HG02678 (cell line): ENCODE measurements around the gene PLXNA2.

Source experiments
- ATAC-seq: cut with Tn5 transposase; IDR thresholded peaks from one replicate; pipeline ENCODE4 v1.9.1; 2021; ENCODE audit warnings: mild to moderate bottlenecking, moderate library complexity; ENCODE audit not compliant: unreplicated experiment

PLXNA2 gene

DNA sequence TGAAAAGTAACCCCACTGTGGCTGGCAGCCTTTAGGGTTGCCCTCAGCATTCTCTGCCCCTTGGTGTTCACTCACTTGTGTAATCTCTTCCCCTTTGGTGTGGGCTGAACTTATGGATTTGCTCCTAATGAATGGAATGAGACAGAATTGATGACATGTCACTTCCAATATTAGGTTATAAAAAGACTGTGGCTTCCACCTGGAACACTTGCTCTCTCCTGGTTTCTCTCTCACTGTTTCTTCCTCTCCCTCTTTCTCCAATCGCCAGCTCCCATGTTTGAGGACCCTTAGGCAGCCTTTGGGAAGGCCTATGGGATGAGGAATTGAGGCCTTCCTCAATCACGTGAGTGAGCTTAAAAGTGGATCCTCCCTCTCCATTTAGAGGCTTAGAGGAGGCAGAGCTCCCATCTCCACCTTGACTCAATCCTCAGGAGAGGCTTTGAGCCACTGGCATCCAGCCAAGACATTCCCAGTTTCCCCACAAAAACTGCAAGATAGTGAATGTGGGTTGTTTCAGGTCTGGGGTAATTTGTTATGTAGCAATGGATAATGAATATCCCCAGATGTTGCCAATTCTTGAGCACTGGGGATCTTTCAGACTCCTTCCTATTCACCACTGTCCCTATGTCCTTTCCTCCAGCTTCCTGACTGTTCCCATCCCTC is 237.8 kb downstream of the PLXNA2 start:
- ATAC-seq: no peak

DNA sequence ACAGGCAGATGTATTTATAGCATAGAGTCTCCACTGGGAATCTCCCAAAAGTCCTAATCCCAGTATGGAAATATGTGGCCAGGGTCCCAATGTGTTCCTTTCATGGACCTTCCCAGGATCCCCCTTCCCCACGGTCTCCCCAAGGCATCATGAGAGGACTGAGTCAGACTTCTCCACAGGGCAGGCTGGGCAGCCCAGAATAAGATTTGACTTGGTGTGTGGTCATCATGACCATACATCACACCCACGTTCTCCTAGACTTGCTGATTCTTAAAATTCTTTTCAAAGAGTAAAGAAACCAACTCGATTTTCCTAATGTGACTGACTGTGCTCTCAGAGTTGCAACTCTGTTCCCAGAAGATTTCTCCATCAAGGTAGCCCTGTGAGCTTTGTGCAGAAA is 239.3 kb downstream of the PLXNA2 start:
- no peak for ATAC-seq

DNA sequence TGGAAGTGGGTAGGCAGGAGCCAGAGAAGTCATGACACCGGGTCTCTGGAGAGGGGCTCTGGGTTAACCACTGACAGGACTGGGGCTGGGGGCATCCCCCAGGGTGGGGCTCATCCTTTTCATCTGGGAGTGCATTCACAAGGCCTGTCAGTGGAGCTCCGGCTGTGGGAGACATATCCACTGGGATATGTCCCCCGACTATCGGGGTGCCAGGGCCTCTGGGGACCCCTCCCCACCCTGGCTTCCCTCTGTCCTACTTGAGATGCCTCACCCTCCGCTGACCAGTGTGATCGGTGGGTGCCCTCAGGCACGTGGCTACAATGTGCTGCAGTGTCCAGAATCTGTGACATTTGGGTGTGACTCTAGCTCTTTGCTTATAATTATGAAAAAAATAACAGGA is 240.9 kb downstream of the PLXNA2 start:
- ATAC-seq: no peak

GRCh38 chr1:208002672-208003071 is 241.5 kb downstream of the PLXNA2 start:
- no peak for ATAC-seq

- no peak for ATAC-seq
Observed at GRCh38 chr1:208002078-208002477, 242.1 kb downstream of the PLXNA2 start.

DNA sequence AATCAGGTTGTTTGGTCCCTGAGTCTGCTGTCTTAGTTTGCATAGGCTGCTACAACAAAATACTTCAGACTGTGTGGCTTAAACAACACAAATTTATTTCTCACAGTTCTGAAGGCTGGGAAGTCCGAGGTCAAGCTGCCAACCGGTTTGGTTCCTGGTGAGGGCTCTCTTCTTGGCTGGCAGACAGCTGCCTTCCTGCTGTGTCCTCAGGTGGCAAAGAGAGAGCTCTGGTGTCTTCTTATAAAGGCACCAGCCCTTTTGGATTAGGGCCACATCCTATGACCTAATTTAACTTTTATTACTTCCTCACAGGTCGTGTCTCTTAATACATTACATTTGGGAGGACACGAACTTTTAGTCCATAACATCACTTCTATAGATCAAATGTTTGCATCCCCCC is 243.7 kb downstream of the PLXNA2 start:
- no peak for ATAC-seq

GRCh38 chr1:207999972-208000371 is 244.2 kb downstream of the PLXNA2 start:
- no peak for ATAC-seq

- ATAC-seq: no peak
Observed at GRCh38 chr1:207999274-207999915, 244.8 kb downstream of the PLXNA2 start.

DNA sequence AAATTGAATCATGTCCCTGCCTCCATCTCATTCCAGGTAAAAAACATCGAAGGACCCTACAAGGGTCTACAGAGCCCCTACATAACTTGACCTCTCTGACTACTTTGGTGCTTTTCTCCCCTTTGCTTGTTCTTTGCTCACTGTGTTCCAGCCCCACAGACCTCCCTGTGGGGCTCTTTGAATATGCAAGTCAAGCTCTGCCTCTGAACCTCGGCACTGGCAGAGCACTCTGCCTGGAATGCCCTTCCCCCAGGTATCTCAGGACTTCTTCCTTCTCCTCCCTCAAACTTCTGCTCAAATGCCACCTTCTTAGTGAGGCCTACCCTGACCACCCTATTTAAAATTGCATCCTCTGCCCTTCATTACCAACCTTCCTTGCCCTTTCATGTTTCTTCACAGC is 245.5 kb downstream of the PLXNA2 start:
- ATAC-seq: no peak

DNA sequence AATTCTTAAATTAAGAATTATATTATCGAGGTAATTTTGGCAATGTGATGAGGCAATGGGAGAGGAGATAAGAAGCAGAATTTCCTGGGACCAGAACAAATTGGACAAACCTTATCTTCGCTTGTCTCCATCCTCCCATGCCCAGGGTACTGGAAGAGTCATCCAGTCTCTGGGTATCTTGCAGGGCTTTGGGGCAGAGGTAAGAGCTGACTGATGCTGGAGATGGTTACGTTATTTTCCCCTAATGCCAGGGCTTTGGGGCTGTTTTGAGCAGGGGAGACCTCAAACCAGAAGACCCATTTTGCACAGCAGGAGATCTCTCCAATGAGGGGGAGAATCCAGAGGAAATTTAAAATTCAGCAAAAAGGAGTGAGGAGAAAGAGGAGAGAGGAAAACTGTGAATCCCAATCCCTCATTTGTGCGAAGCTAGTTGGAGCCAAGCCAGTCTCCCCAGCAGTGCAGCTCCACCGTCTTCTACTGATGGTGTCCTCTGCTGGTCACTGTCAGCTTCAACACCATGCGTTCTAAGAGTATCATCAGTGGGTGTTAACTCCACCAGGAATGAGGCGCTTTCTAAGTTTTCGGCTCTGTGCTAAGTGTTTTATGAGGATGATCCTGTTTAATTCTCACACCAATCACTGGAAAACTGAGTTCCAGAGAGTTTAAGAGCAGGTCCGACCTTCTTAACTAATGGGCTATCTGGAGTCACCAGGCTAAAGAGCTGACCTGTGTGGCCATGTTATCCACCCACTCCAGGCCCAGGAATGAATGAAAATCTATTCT is 246.5 kb downstream of the PLXNA2 start:
- ATAC-seq: peak; percentile 81

DNA sequence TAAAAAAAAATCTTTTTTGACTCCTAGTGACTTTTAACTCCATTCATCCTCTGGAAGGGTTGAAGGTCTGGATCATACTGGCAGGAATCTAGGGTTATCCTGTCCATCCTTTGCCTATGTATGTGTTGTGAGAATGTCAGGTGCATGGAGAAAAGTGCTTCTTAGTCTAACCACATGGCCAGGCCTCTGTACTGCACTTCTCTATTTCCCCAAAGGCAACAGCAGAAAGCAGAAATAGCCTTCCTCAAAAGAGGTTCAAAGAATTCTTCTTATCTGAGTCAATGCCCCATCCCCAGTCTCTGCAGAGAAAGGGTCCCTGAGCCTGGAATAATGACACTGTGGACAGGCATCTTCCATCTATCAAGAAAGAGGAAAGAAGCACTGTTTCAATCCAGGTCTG is 247.5 kb downstream of the PLXNA2 start:
- ATAC-seq: no peak

DNA sequence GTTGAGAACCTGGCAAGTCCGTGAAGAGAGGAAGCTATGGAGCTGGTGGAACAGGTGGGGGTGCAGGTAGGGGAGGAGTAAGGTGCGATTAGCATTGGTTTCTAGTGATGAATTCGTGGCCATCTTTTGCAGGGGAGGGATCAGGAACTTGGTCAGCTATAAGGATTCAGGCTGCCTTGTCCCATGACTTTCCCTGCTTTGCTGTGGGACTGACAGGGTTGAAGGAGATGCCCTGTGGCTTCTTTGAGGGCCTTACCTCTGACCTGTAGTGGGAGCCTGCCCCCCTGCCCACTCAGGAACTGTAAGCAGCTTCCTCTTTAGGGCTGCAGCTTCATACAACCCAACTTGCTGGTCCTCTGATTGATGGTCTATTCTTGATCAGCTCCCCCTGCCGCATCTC is 248.6 kb downstream of the PLXNA2 start:
- no peak for ATAC-seq

- no peak for ATAC-seq
Observed at GRCh38 chr1:207993477-207994445, 250.4 kb downstream of the PLXNA2 start.

DNA sequence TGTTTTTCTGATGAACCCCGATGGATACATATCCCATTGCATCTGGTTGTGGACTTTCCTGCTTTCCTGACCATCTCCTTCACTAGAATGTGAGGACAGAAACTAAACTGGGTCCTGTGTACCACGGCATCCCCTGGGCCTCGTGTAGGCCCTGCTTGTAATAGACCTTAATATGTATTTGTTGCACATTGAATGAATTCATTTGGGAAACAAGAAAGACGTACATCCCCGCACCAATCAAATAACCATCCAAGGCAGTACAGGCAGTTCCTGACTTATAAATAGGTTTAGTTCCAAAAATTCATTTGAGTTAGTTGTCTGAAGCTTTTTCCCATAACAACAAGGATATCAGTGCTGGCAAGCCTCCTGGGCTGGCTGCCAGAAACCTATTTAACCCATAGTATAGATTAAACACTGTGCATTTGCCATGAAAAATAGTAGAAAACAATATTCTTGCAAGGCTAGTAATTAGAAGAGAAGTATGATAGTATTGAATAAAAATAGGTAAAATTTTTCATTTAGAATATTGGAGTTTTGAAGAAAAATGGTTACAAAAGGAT is 251.4 kb downstream of the PLXNA2 start:
- ATAC-seq: no peak

GRCh38 chr1:207991583-207992026 is 252.6 kb downstream of the PLXNA2 start:
- ATAC-seq: no peak

GRCh38 chr1:207990876-207991582 is 253.2 kb downstream of the PLXNA2 start:
- ATAC-seq: no peak

DNA sequence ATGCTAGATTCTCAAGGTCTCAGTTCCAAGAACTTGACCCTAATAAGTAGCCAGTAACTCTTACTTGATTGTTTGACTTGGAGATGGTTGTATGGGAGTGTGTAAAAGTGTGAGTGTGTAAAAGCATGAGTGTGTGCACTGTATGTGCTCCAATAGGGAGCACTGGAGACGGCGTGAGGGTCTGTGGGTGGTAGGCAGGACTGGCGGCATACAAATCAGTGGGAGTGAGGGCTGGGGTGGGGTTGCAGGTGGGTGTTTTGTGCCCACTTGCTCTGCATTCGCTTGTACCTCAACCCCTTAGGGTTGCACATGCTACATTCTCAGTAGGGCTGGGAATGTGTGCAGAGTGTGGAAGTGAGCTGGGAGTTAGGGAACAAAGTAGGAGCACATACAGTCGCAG is 253.7 kb downstream of the PLXNA2 start:
- no peak for ATAC-seq

DNA sequence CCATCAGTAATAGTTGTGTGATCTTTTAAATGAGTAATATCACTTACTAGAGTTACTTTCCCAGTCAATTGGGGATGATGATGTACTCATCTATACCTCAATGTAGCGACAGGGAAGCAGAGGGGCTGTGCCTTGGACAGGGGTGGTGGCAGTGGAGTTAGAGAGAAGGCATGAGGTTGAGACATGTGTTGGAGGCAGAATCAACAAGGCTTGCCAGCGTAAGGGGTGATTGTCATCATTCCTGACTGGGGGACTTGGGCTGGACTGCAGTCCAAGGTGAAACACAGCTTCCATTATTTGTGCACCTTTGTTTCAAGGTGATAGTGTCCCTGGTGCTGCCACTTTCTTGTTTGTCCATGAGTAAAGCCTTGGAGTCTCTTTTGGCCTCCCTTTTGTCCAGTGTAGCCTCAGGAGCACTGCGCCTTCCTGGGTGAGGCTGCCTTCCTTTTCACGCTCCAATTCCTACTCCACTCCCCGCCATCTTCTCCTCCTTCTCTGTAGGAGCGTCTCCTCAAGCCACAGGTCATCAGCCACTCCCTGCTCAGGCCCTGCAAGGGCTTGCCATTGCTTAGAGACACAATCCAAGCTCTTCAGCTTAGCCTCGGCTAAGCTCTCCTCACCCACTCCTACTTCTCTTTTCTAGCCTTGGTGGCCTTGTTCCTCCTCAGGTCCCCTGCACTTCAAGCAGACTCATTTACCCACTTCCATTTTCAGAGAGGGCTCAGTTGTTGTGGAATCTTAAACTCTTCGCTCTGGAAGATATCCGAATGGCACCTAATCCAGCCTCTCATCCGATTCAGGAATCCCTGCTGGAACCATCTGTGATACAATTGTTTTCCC is 255.6 kb downstream of the PLXNA2 start:
- no peak for ATAC-seq

DNA sequence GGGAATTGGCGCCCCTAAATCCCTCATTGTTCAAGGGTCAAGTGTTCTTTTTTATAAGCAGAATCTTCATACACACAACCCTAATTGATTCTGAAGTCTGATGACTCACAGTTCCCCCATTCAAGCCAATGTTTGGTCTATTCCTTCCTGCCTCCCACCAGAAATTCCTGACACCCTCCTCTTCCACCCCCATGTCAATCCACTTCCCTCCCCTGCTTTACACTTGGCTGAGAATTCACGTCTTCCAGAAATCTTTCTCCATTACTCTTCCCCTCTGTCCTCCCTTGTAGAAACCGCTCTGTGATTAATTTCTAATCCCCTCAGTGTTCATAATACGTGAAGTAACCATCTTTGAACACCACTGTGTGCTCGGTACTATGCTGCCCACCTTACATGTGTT is 257.0 kb downstream of the PLXNA2 start:
- no peak for ATAC-seq
